Astrocyte (in vitro differentiated cells and primary cell): Measurements from ENCODE around the gene COL5A1. TPM values are rescaled to one million over a fixed set of nuclear protein-coding genes. Genes with fewer than 3 reads are reported as not detected.

Source experiments
- DNase-seq: peaks from one replicate; pipeline ENCODE4 v3.0.0-alpha.2; 2010; ENCODE audit warnings: low read depth
- FAIRE-seq: peaks from 2 replicates; lab custom pipeline; 2011; peaks lifted over from hg19 to GRCh38; lab: Jason Lieb, UNC
- H2AFZ ChIP-seq: 2 replicates; pipeline ENCODE4 v1.6.0; 2012; ENCODE audit warnings: low read depth, low read length, inconsistent platforms
- H3K27ac ChIP-seq: 2 replicates; pipeline ENCODE4 v1.5.1; 2011; ENCODE audit warnings: low read depth, low read length, inconsistent platforms
- H3K27me3 ChIP-seq: 2 replicates; pipeline ENCODE4 v1.6.0; 2011; ENCODE audit warnings: low read length, inconsistent platforms; ENCODE audit not compliant: insufficient read depth
- H3K36me3 ChIP-seq: 2 replicates; pipeline ENCODE4 v1.5.1; 2011; ENCODE audit warnings: low read length, inconsistent platforms; ENCODE audit not compliant: insufficient read depth
- H3K4me1 ChIP-seq: 2 replicates; pipeline ENCODE4 v1.5.1; 2011; ENCODE audit warnings: low read length, inconsistent platforms; ENCODE audit not compliant: insufficient read depth
- H3K4me2 ChIP-seq: 2 replicates; pipeline ENCODE4 v1.6.0; 2012; ENCODE audit warnings: low read length, inconsistent platforms
- H3K4me3 ChIP-seq: 2 replicates; pipeline ENCODE4 v1.5.1; 2011; ENCODE audit warnings: low read depth, mild to moderate bottlenecking, low read length, inconsistent platforms; ENCODE audit not compliant: insufficient read depth
- H3K79me2 ChIP-seq: 2 replicates; pipeline ENCODE4 v1.6.0; 2012; ENCODE audit warnings: mild to moderate bottlenecking, low read length, inconsistent platforms; ENCODE audit not compliant: insufficient read depth
- H3K9ac ChIP-seq: 2 replicates; pipeline ENCODE4 v1.6.0; 2012; ENCODE audit warnings: mild to moderate bottlenecking, low read length, inconsistent platforms
- H3K9me3 ChIP-seq: 2 replicates; pipeline ENCODE4 v1.5.1; 2012; ENCODE audit warnings: low read depth, mild to moderate bottlenecking, low read length, inconsistent platforms; ENCODE audit not compliant: insufficient read depth
- H4K20me1 ChIP-seq: 2 replicates; pipeline ENCODE4 v1.6.0; 2012; ENCODE audit warnings: low read length, inconsistent platforms; ENCODE audit not compliant: insufficient read depth
- H3K27ac Mint-ChIP-seq: one replicate; pipeline ENCODE4 v1.8.0; 2021; ENCODE audit warnings: mild to moderate bottlenecking, mixed read lengths; ENCODE audit not compliant: unreplicated experiment
- H3K27me3 Mint-ChIP-seq: one replicate; pipeline ENCODE4 v1.8.0; 2021; ENCODE audit warnings: low read depth, mixed read lengths; ENCODE audit not compliant: unreplicated experiment
- H3K36me3 Mint-ChIP-seq: one replicate; pipeline ENCODE4 v1.8.0; 2021; ENCODE audit warnings: low read depth, mixed read lengths; ENCODE audit not compliant: unreplicated experiment
- H3K4me1 Mint-ChIP-seq: one replicate; pipeline ENCODE4 v1.8.0; 2021; ENCODE audit warnings: low read depth, mixed read lengths; ENCODE audit not compliant: unreplicated experiment
- H3K4me3 Mint-ChIP-seq: one replicate; pipeline ENCODE4 v1.8.0; 2021; ENCODE audit warnings: mild to moderate bottlenecking, moderate library complexity, mixed read lengths; ENCODE audit not compliant: unreplicated experiment
- H3K9me3 Mint-ChIP-seq: one replicate; pipeline ENCODE4 v1.8.0; 2021; ENCODE audit warnings: mild to moderate bottlenecking, mixed read lengths; ENCODE audit not compliant: unreplicated experiment
- CTCF ChIP-seq: IDR thresholded peaks from 2 replicates; pipeline ENCODE4 v1.5.1; 2011; ENCODE audit warnings: low read depth, mild to moderate bottlenecking, inconsistent platforms, low read length, moderate library complexity; ENCODE audit not compliant: insufficient read depth
- EZH2 ChIP-seq: IDR thresholded peaks from 2 replicates; pipeline ENCODE4 v1.6.1; 2012; ENCODE audit warnings: mild to moderate bottlenecking, low read length, inconsistent platforms; ENCODE audit not compliant: insufficient read depth
- total RNA-seq: library from RNA; stranded (reverse); gene quantifications from 2 replicates; pipeline ENCODE4 v1.2.1, GENCODE V29; 2021

COL5A1 gene
- total RNA-seq, 1 donor from 2014 or later, result 1,055 TPM

GRCh38 chr9:134802216-134802795 is 160.7 kb downstream of the COL5A1 start:
- Histone ChIP-seq H3K4me3 (no peak overlapping the region), H3K27ac (no peak overlapping the region), H3K4me2 (no peak overlapping the region), H3K9ac (no peak overlapping the region), H3K9me3 (no peaks in the 10 kb centered on the region), H3K36me3 (peaks cover 54% of the 10 kb centered on the region), H4K20me1 (peaks cover 86% of the 10 kb centered on the region), H3K27me3 (no peaks in the 10 kb centered on the region), H3K4me1 (peaks cover 13% of the 10 kb centered on the region), H3K79me2 (peaks cover 3% of the 10 kb centered on the region), H2AFZ (no peak overlapping the region)
- H3K27me3 Mint-ChIP-seq, result no peaks in the 10 kb centered on the region
- peaks cover 22% of the 10 kb centered on the region for H3K4me1 Mint-ChIP-seq
- no peak overlapping the region for H3K4me3 Mint-ChIP-seq
- H3K9me3 Mint-ChIP-seq, result no peaks in the 10 kb centered on the region
- H3K27ac Mint-ChIP-seq, result peak overlapping the region; percentile 62
- no peak for TF ChIP-seq CTCF
- TF ChIP-seq EZH2, result no peak
- FAIRE-seq, result no peak
- peaks cover 38% of the 10 kb centered on the region for H3K36me3 Mint-ChIP-seq
- DNase-seq, result no peak

GRCh38 chr9:134804871-134805270 is 163.3 kb downstream of the COL5A1 start:
- FAIRE-seq (no peak), DNase-seq (no peak)
- Mint-ChIP-seq H3K27ac (peak overlapping the region; percentile 84), H3K36me3 (peaks cover 47% of the 10 kb centered on the region), H3K4me3 (no peak overlapping the region), H3K27me3 (no peaks in the 10 kb centered on the region), H3K9me3 (no peaks in the 10 kb centered on the region), H3K4me1 (peaks cover 35% of the 10 kb centered on the region)
- Histone ChIP-seq H3K9me3 (no peaks in the 10 kb centered on the region), H3K4me2 (no peak overlapping the region), H2AFZ (no peak overlapping the region), H3K9ac (no peak overlapping the region), H3K27me3 (no peaks in the 10 kb centered on the region), H3K4me3 (no peak overlapping the region), H3K4me1 (peaks cover 31% of the 10 kb centered on the region), H3K36me3 (peaks cover 43% of the 10 kb centered on the region), H4K20me1 (peaks cover 87% of the 10 kb centered on the region), H3K27ac (no peak overlapping the region), H3K79me2 (peaks cover 3% of the 10 kb centered on the region)
- TF ChIP-seq EZH2 (no peak), CTCF (no peak)

GRCh38 chr9:134807716-134808446 is 166.3 kb downstream of the COL5A1 start:
- TF ChIP-seq EZH2 (no peak), CTCF (no peak)
- Histone ChIP-seq H3K27ac (peak overlapping the region; percentile 66), H3K4me1 (peaks cover 57% of the 10 kb centered on the region), H3K9me3 (no peaks in the 10 kb centered on the region), H3K36me3 (peaks cover 45% of the 10 kb centered on the region), H3K4me2 (peak overlapping the region; percentile 51), H3K9ac (peak overlapping the region; percentile 23), H3K79me2 (peaks cover under 1% of the 10 kb centered on the region), H4K20me1 (peaks cover 81% of the 10 kb centered on the region), H2AFZ (no peak overlapping the region), H3K4me3 (no peak overlapping the region), H3K27me3 (no peaks in the 10 kb centered on the region)
- Mint-ChIP-seq H3K4me1 (peaks cover 55% of the 10 kb centered on the region), H3K27ac (peak overlapping the region; percentile 60), H3K9me3 (no peaks in the 10 kb centered on the region), H3K27me3 (no peaks in the 10 kb centered on the region), H3K4me3 (peak overlapping the region; percentile 8), H3K36me3 (peaks cover 45% of the 10 kb centered on the region)
- peak; percentile 9 for FAIRE-seq
- peak; percentile 61 for DNase-seq
